NCI-H128 (cell line): ENCODE measurements around the gene RTN1.
A peak's percentile ranks its signal among the peaks of the same experiment; 100 is the strongest.

Source experiments
- DNase-seq: peaks from one replicate; lab custom pipeline; 2025; ENCODE audit not compliant: unreplicated experiment; lab: John Stamatoyannopoulos, UW

RTN1 gene

GRCh38 chr14:59632381-59632780, 238.2 kb downstream of the RTN1 start:
- DNase-seq, result no peak

- DNase-seq, result no peak
Measured at GRCh38 chr14:59631237-59631636, 239.3 kb downstream of the RTN1 start.

GRCh38 chr14:59630288-59630963, 240.2 kb downstream of the RTN1 start:
- DNase-seq, result peak; percentile 75

GRCh38 chr14:59629444-59630287, 240.9 kb downstream of the RTN1 start:
- DNase-seq, result peak; percentile 75

- no peak for DNase-seq
Measured at GRCh38 chr14:59627011-59627520, 243.5 kb downstream of the RTN1 start.

GRCh38 chr14:59622631-59623030, 247.9 kb downstream of the RTN1 start:
- no peak for DNase-seq

GRCh38 chr14:59619061-59619460, 251.5 kb downstream of the RTN1 start:
- no peak for DNase-seq

- no peak for DNase-seq
Measured at GRCh38 chr14:59601056-59601455, 269.5 kb downstream of the RTN1 start.

- DNase-seq, result no peak
Measured at GRCh38 chr14:59600211-59600945, 270.2 kb downstream of the RTN1 start.

- DNase-seq, result no peak
Measured at GRCh38 chr14:59595071-59595470, 275.5 kb downstream of the RTN1 start.

- DNase-seq, result no peak
Measured at GRCh38 chr14:59591641-59592370, 278.8 kb downstream of the RTN1 start.

- no peak for DNase-seq
Measured at GRCh38 chr14:59588101-59588500, 282.5 kb downstream of the RTN1 start.

- DNase-seq, result no peak
Measured at GRCh38 chr14:59585891-59586554, 284.6 kb downstream of the RTN1 start.

- no peak for DNase-seq
Measured at GRCh38 chr14:59583755-59584154, 286.8 kb downstream of the RTN1 start.

- no peak for DNase-seq
Measured at GRCh38 chr14:59582845-59583509, 287.6 kb downstream of the RTN1 start.

GRCh38 chr14:59582161-59582560, 288.4 kb downstream of the RTN1 start:
- no peak for DNase-seq

- no peak for DNase-seq
Measured at GRCh38 chr14:59580911-59581310, 289.7 kb downstream of the RTN1 start.

- peak; percentile 88 for DNase-seq
Measured at GRCh38 chr14:59576332-59577294, 294.0 kb downstream of the RTN1 start, which contains the start of gene CCDC175. Gene CCDC175 (minus strand): TSS chr14:59576812. CDS start chr14:59576775, 37 bp downstream.
